ENCODE measurements around the gene PLEKHG5.

- TF ChIP-seq EZH2 (IDR thresholded peaks at IDR 0.05; ENCODE audit: borderline replicate concordance, low read length) (no peak), CTCF (IDR thresholded peaks at IDR 0.05; ENCODE audit: low read length) (no peak)
Observed at GRCh38 chr1:6528492-6528891, 37.0 kb upstream of the PLEKHG5 start.
